ENCODE data around the gene SCAMP5. TPM values are rescaled to one million over a fixed set of nuclear protein-coding genes. Genes with fewer than 3 reads are reported as not detected.

Gene SCAMP5
- total and polyA plus RNA-seq, 7 experiments from 2014 or later: 0.06 to 9.5 (median 0.51) TPM

DNA sequence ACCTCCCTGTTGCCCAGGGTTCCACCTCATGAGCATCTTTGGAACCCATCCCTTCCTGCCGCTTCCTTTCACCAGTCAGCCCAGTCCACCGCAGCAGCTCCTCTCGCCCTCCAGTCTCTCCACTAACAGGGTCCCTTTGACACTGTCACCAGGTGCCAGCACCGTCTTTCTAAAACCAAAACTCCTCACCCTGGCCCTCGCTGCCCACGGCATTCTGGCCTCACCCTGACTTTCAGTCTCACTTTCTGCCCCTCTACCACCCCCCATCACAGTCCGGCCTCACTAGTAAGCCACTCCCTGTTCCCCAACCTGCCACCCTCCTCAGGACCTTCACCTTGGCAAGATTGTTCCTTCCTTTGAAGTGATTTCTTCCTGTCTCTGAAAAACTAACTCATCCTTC lies 32.2 kb downstream of the SCAMP5 start:
- ChIA-PET CTCF (interaction anchor here (0.5 to 5.1 kb wide), 3 partner anchors 178 to 477 kb away, joined by 3 to 59 read pairs (median 5); no protein-coding TSS in a partner anchor), POLR2A (no interaction called here)
- Histone ChIP-seq H3K4me1 (ENCODE audit: control insufficient read depth in 2 of 2, insufficient read depth in 2 of 2, low read length in 2 of 2) (no peaks in the 10 kb centered on the region), H3K4me3 (ENCODE audit: low read length) (no peak overlapping the region), H3K36me3 (ENCODE audit: control insufficient read depth in 2 of 3, insufficient read depth in 3 of 3, low read length in 3 of 3) (peaks cover 0 to 9% (median 0%) of the 10 kb centered on the region in 3 experiments), H3K9me3 (ENCODE audit: control insufficient read depth in 2 of 3, low read length in 3 of 3) (no peaks in the 10 kb centered on the region), H3K27me3 (ENCODE audit: control insufficient read depth in 2 of 2, insufficient read depth in 2 of 2, low read length in 2 of 2) (no peaks in the 10 kb centered on the region), H3K27ac (ENCODE audit: low read depth, low read length) (no peak overlapping the region)
- DNase-seq (no peak), ATAC-seq (no peak)
- Mint-ChIP-seq H3K4me1 (peaks cover 17 to 54% (median 33%) of the 10 kb centered on the region in 7 donors), H3K27me3 (no peaks in the 10 kb centered on the region), H3K27ac (peak overlapping the region in 1 of 9 donors; percentile 57), H3K36me3 (peaks cover 0 to 12% (median 5%) of the 10 kb centered on the region in 5 donors), H3K9me3 (no peaks in the 10 kb centered on the region), H3K4me3 (no peak overlapping the region)
- intact Hi-C loops (cut with micrococcal nuclease): loop anchor here (10.0 kb wide), 2 partner anchors 247 to 277 kb away; no protein-coding TSS in a partner anchor

DNA sequence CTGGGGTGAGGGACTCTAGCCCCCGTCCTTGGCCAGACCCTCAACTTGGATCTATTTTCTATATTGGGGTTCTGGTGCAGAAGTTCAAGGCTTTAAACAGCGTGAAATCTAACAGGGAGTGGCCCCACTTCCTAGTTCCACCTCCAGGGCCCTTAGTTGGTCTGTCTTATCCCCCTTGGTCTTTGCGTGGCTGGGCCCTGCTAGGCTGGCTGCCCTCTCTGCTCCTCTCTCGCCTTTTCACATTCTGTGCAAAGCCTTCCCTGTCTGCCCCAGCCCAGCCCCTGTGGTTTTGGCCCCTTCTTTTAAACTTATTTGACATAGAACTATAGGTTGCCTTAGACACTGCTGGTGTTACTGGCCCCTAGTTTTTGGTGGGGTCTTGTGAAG lies 33.6 kb downstream of the SCAMP5 start:
- Mint-ChIP-seq H3K4me3 (no peak overlapping the region), H3K36me3 (peaks cover 0 to 16% (median 10%) of the 10 kb centered on the region in 5 donors), H3K27me3 (no peaks in the 10 kb centered on the region), H3K27ac (peak overlapping the region in 4 of 9 donors; percentile 48 to 62 (median 57)), H3K4me1 (peaks cover 17 to 54% (median 28%) of the 10 kb centered on the region in 7 donors), H3K9me3 (no peaks in the 10 kb centered on the region)
- Histone ChIP-seq H3K27me3 (ENCODE audit: control insufficient read depth in 2 of 2, insufficient read depth in 2 of 2, low read length in 2 of 2) (no peaks in the 10 kb centered on the region), H3K27ac (ENCODE audit: low read depth, low read length) (no peak overlapping the region), H3K9me3 (ENCODE audit: control insufficient read depth in 2 of 3, low read length in 3 of 3) (no peaks in the 10 kb centered on the region), H3K4me1 (ENCODE audit: control insufficient read depth in 2 of 2, insufficient read depth in 2 of 2, low read length in 2 of 2) (no peaks in the 10 kb centered on the region), H3K36me3 (ENCODE audit: control insufficient read depth in 2 of 3, insufficient read depth in 3 of 3, low read length in 3 of 3) (peaks cover 0 to 5% (median 0%) of the 10 kb centered on the region in 3 experiments), H3K4me3 (ENCODE audit: low read length) (no peak overlapping the region)
- DNase-seq (no peak), ATAC-seq (peak; percentile 2)
- ChIA-PET POLR2A (interaction anchor here (1.1 to 1.6 kb wide), 2 partner anchors 173 to 176 kb away, joined by 5 to 8 read pairs; partner anchors contain the start of gene C15orf39), CTCF (interaction anchor here (0.6 to 5.1 kb wide), 6 partner anchors 16 to 339 kb away, joined by 3 to 59 read pairs (median 4); partner anchors contain the start of gene C15orf39)
- intact Hi-C loops (cut with micrococcal nuclease): loop anchor here (1.0 to 10.0 kb wide), 3 partner anchors 175 to 276 kb away; no protein-coding TSS in a partner anchor

DNA sequence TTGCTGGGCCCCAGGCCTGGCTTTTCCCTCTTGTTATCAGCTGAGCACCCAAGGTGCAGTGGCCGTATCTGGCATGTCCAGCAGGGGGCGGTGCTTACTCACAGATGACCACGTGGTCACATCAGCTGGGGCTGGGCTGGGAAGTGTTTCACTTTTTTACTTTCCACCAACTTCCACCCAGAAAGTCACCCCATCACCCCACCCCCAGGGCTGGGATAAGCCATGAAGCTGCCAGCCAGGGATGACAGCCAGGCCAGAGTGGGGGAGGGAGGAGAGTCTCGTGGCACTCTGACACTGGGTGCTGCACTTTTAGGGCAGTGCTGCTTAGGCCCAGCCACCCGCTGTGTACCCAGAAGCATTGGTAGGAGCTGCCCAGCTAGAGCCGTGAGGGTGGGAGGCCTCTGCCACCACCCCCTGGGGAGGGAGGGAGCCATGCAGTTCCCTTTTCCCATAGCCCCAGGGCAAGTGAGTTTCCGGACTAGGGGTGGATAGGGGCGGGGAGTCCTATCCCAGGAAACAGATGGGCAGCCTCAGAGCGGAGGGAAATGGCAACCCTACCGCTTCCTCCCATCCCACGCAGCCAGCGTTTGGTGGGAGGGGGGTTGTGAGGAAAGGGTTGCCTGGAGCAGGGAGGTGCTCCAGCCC lies 34.1 kb downstream of the SCAMP5 start:
- no peaks in the 10 kb centered on the region for H3K27me3 Mint-ChIP-seq
- intact Hi-C loops (cut with micrococcal nuclease): loop anchor here (1.0 to 10.0 kb wide), 3 partner anchors 175 to 275 kb away; no protein-coding TSS in a partner anchor
- Histone ChIP-seq H3K36me3 (ENCODE audit: control insufficient read depth in 2 of 3, insufficient read depth in 3 of 3, low read length in 3 of 3) (peaks cover 0 to 5% (median 0%) of the 10 kb centered on the region in 3 experiments), H3K27me3 (ENCODE audit: control insufficient read depth in 2 of 2, insufficient read depth in 2 of 2, low read length in 2 of 2) (no peaks in the 10 kb centered on the region), H3K4me1 (ENCODE audit: control insufficient read depth in 2 of 2, insufficient read depth in 2 of 2, low read length in 2 of 2) (no peaks in the 10 kb centered on the region), H3K4me3 (ENCODE audit: low read length) (no peak overlapping the region), H3K27ac (ENCODE audit: low read depth, low read length) (no peak overlapping the region), H3K9me3 (ENCODE audit: control insufficient read depth in 2 of 3, low read length in 3 of 3) (no peaks in the 10 kb centered on the region)
- peak; percentile 67 to 88 (median 80) for DNase-seq
- ChIA-PET CTCF (interaction anchor here (0.5 to 5.1 kb wide), 7 partner anchors 16 to 796 kb away, joined by 3 to 59 read pairs (median 4); partner anchors contain the start of gene C15orf39), POLR2A (interaction anchor here (0.6 to 1.6 kb wide), 4 partner anchors 16 to 278 kb away, joined by 3 to 8 read pairs (median 4); partner anchors contain the start of gene C15orf39)
- peak overlapping the region in 5 of 9 donors; percentile 48 to 85 (median 58) for H3K27ac Mint-ChIP-seq
- ATAC-seq: peak; percentile 93
- H3K9me3 Mint-ChIP-seq: no peaks in the 10 kb centered on the region
- H3K4me1 Mint-ChIP-seq: peaks cover 16 to 51% (median 25%) of the 10 kb centered on the region in 7 donors
- H3K36me3 Mint-ChIP-seq: peaks cover 0 to 16% (median 10%) of the 10 kb centered on the region in 5 donors
- H3K4me3 Mint-ChIP-seq: peak overlapping the region in 2 of 10 donors; percentile 6 to 62

DNA sequence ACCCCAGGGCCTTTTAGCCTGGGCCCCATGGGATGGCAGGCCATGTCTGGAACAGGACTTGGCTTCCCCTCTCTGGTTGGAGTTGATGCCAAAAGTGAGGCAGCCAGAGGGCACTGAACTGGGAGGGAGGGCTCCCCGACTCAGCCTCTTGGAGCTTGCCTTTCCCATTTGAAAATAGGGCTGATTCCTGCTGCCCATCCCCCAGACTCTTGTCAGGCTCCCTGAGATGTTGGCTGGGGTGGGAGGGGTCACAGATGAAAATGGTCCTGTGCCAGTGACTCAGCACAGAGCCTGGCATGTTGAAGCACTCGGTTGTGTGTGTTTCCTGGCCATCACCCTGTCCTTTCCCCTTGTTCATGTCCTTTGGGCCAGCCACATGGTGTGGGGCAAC lies 34.7 kb downstream of the SCAMP5 start:
- Histone ChIP-seq H3K27me3 (ENCODE audit: control insufficient read depth in 2 of 2, insufficient read depth in 2 of 2, low read length in 2 of 2) (no peaks in the 10 kb centered on the region), H3K9me3 (ENCODE audit: control insufficient read depth in 2 of 3, low read length in 3 of 3) (no peaks in the 10 kb centered on the region), H3K4me3 (ENCODE audit: low read length) (no peak overlapping the region), H3K36me3 (ENCODE audit: control insufficient read depth in 2 of 3, insufficient read depth in 3 of 3, low read length in 3 of 3) (peaks cover 0 to 5% (median 0%) of the 10 kb centered on the region in 3 experiments), H3K27ac (ENCODE audit: low read depth, low read length) (no peak overlapping the region), H3K4me1 (ENCODE audit: control insufficient read depth in 2 of 2, insufficient read depth in 2 of 2, low read length in 2 of 2) (no peaks in the 10 kb centered on the region)
- Mint-ChIP-seq H3K4me3 (no peak overlapping the region), H3K4me1 (peaks cover 11 to 49% (median 20%) of the 10 kb centered on the region in 7 donors), H3K9me3 (no peaks in the 10 kb centered on the region), H3K27ac (peak overlapping the region in 1 of 9 donors; percentile 9), H3K27me3 (no peaks in the 10 kb centered on the region), H3K36me3 (peaks cover 0 to 16% (median 10%) of the 10 kb centered on the region in 5 donors)
- intact Hi-C loops (cut with micrococcal nuclease): no loop called here
- ATAC-seq: no peak
- no peak for DNase-seq
- CTCF ChIA-PET: interaction anchor here (0.5 to 5.1 kb wide), 5 partner anchors 15 to 796 kb away, joined by 3 to 59 read pairs (median 5); partner anchors contain the start of gene C15orf39
- POLR2A ChIA-PET: interaction anchor here (0.6 to 1.6 kb wide), 3 partner anchors 17 to 277 kb away, joined by 3 to 8 read pairs (median 3); no protein-coding TSS in a partner anchor

DNA sequence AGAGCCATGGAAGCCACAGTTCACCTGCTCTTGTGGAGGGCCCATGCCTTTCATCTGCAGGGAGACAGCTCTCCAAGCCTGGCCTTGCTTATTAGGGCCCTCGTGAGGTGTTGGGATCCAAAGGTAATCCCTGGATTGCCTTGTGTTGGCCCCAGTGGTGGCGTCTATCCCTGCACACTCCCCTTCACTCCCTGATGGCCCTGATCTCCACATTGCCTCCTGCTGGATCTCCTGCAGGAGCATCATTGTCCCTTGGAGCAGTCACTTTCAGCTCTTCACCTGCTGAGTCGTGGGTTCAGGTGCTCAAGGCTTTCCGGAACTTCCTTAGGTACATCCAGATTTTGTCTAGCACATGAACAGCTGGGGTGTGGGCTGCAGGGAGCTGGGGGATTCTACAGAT lies 35.1 kb downstream of the SCAMP5 start:
- Histone ChIP-seq H3K27ac (ENCODE audit: low read depth, low read length) (no peak overlapping the region), H3K27me3 (ENCODE audit: control insufficient read depth in 2 of 2, insufficient read depth in 2 of 2, low read length in 2 of 2) (no peaks in the 10 kb centered on the region), H3K36me3 (ENCODE audit: control insufficient read depth in 2 of 3, insufficient read depth in 3 of 3, low read length in 3 of 3) (peaks cover 0 to 5% (median 0%) of the 10 kb centered on the region in 3 experiments), H3K4me3 (ENCODE audit: low read length) (no peak overlapping the region), H3K9me3 (ENCODE audit: control insufficient read depth in 2 of 3, low read length in 3 of 3) (no peaks in the 10 kb centered on the region), H3K4me1 (ENCODE audit: control insufficient read depth in 2 of 2, insufficient read depth in 2 of 2, low read length in 2 of 2) (no peaks in the 10 kb centered on the region)
- Mint-ChIP-seq H3K9me3 (no peaks in the 10 kb centered on the region), H3K36me3 (peaks cover 0 to 16% (median 10%) of the 10 kb centered on the region in 5 donors), H3K4me3 (peak overlapping the region in 1 of 10 donors; percentile 3), H3K4me1 (peaks cover 7 to 48% (median 16%) of the 10 kb centered on the region in 7 donors), H3K27ac (peak overlapping the region in 1 of 9 donors; percentile 53), H3K27me3 (no peaks in the 10 kb centered on the region)
- ChIA-PET CTCF (interaction anchor here (5.1 kb wide), 1 partner anchor 175 kb away, joined by 59 read pairs; no protein-coding TSS in a partner anchor), POLR2A (interaction anchor here (0.6 to 1.6 kb wide), 3 partner anchors 17 to 277 kb away, joined by 3 to 8 read pairs (median 3); no protein-coding TSS in a partner anchor)
- no peak for ATAC-seq
- intact Hi-C loops (cut with micrococcal nuclease): no loop called here
- DNase-seq: no peak

DNA sequence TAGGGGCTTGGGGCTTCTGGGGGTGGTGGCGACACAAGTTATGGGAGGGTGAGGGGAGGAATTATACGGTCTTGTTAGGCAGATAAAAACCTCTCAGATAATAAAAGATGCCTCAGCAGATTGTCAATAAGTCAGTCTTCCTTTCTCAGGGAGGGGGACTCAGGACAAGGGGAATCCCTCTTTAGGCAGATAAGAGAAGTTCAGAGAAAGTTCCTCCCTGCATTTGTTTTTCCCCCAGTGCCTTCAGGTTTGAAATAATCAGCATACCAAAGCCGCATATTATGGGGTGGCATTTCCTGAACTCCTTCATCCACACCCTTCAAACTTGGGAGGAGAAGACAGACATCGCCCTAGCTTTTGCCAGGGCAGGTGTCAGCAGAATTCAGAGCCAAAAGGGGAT lies 36.5 kb downstream of the SCAMP5 start:
- CTCF ChIA-PET: interaction anchor here (5.1 kb wide), 1 partner anchor 174 kb away, joined by 59 read pairs; no protein-coding TSS in a partner anchor
- H3K4me3 Mint-ChIP-seq: peak overlapping the region in 1 of 10 donors; percentile 37
- H3K27ac Mint-ChIP-seq: peak overlapping the region in 1 of 9 donors; percentile 65

More for the DNA sequence above, 36.5 kb downstream of the SCAMP5 start:
- no peak overlapping the region for H3K4me3 ChIP-seq (ENCODE audit: low read length)
- Mint-ChIP-seq H3K36me3 (peaks cover 4 to 22% (median 10%) of the 10 kb centered on the region in 5 donors), H3K9me3 (no peaks in the 10 kb centered on the region), H3K27me3 (no peaks in the 10 kb centered on the region), H3K4me1 (peaks cover 6 to 53% (median 13%) of the 10 kb centered on the region in 7 donors)
- DNase-seq (no peak), ATAC-seq (no peak)
- intact Hi-C loops (cut with micrococcal nuclease): no loop called here
- H3K27ac ChIP-seq (ENCODE audit: low read depth, low read length): no peak overlapping the region
- no peaks in the 10 kb centered on the region for H3K27me3 ChIP-seq (ENCODE audit: control insufficient read depth in 2 of 2, insufficient read depth in 2 of 2, low read length in 2 of 2)
- peaks cover 0 to 11% (median 0%) of the 10 kb centered on the region in 3 experiments for H3K36me3 ChIP-seq (ENCODE audit: control insufficient read depth in 2 of 3, insufficient read depth in 3 of 3, low read length in 3 of 3)
- no peaks in the 10 kb centered on the region for H3K9me3 ChIP-seq (ENCODE audit: control insufficient read depth in 2 of 3, low read length in 3 of 3)
- POLR2A ChIA-PET: no interaction called here
- H3K4me1 ChIP-seq (ENCODE audit: control insufficient read depth in 2 of 2, insufficient read depth in 2 of 2, low read length in 2 of 2): no peaks in the 10 kb centered on the region

All from naive thymus-derived CD4-positive, alpha-beta T cell (primary cell).